Measurements from ENCODE around the gene SCN1A. TPM values are rescaled to one million over a fixed set of nuclear protein-coding genes. Genes with fewer than 3 reads are reported as not detected.

SCN1A gene
- total RNA-seq, 1 experiment from 2014 or later: 0.62 TPM

- Histone ChIP-seq H3K4me3 (ENCODE audit: low read depth, low read length, poor library complexity, severe bottlenecking) (no peak overlapping the region), H3K36me3 (ENCODE audit: insufficient read depth, low read length, poor library complexity, severe bottlenecking) (peaks cover 87% of the 10 kb centered on the region), H3K27ac (ENCODE audit: low read depth, low read length, poor library complexity, severe bottlenecking) (no peak overlapping the region), H3K27me3 (replicated peaks; ENCODE audit: insufficient read depth, low read depth, low read length, poor library complexity) (no peaks in the 10 kb centered on the region), H3K9me3 (ENCODE audit: low read depth, low read length, poor library complexity, severe bottlenecking) (no peaks in the 10 kb centered on the region), H3K4me1 (ENCODE audit: insufficient read depth, low read length, poor library complexity, severe bottlenecking) (no peaks in the 10 kb centered on the region)
- CTCF ChIA-PET: no interaction called here
- no peak for DNase-seq (ENCODE audit: low spot score)
- intact Hi-C loops (cut with micrococcal nuclease; ENCODE audit: unreplicated experiment): no loop called here
- no TSS peak for BruUV-seq (replicated peaks)
- POLR2A ChIA-PET (ENCODE audit: low non-redundant PET): no interaction called here
- TF ChIP-seq CTCF (conservative IDR thresholded peaks at IDR 0.05; ENCODE audit: low read depth, low read length) (no peak), EZH2 (IDR thresholded peaks at IDR 0.05; ENCODE audit: borderline replicate concordance, low read depth, low read length, poor library complexity, severe bottlenecking) (no peak)
Observed at GRCh38 chr2:165938237-165938636, 189.6 kb downstream of the SCN1A start.

Other genes starting within 250 kb of the SCN1A start
- 83.0 TPM in 2 replicates for gene TTC21B, start 174.2 kb downstream of the SCN1A start, total RNA-seq (2021)
- gene SCN9A, start 247.9 kb upstream of the SCN1A start, total RNA-seq (2021): 3.5 and 4.2 TPM in 2 replicates